ENCODE measurements around the gene APBA2.

DNA sequence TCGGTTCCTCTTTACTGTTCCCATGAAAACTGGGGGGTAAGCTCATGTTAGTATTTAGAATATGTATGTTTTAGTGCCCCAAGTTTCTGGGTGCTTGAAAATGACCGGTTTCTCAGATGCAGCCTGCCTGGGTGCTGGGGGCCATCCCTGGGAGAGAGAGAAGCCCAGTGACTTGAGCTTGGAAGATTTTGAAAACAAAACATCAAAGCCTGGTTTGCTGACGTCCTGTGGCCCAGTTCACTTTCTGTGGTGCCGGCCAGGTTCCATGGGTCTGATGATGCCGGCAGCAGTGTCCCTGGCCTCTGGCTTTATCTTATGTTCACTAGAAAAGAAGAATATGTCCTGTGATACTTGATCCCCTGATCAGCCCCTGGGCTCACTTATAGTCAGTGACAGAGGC is 17.1 kb downstream of the APBA2 start:
- TF ChIP-seq, protein P1, sequence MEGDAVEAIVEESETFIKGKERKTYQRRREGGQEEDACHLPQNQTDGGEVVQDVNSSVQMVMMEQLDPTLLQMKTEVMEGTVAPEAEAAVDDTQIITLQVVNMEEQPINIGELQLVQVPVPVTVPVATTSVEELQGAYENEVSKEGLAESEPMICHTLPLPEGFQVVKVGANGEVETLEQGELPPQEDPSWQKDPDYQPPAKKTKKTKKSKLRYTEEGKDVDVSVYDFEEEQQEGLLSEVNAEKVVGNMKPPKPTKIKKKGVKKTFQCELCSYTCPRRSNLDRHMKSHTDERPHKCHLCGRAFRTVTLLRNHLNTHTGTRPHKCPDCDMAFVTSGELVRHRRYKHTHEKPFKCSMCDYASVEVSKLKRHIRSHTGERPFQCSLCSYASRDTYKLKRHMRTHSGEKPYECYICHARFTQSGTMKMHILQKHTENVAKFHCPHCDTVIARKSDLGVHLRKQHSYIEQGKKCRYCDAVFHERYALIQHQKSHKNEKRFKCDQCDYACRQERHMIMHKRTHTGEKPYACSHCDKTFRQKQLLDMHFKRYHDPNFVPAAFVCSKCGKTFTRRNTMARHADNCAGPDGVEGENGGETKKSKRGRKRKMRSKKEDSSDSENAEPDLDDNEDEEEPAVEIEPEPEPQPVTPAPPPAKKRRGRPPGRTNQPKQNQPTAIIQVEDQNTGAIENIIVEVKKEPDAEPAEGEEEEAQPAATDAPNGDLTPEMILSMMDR (IDR thresholded peaks at IDR 0.05), result no peak
- no peak for TF ChIP-seq POLR2A (IDR thresholded peaks at IDR 0.05)
